DOHH2 (cell line): Measurements from ENCODE around the gene S100PBP.

Experiments
- H3F3A ChIP-seq: fragments of 200-600 bp; sonication (generic), shearing (Covaris generic); 2 replicates; pipeline ENCODE4 v1.6.0; 2016; ENCODE audit warnings: antibody characterized with exemption, mild to moderate bottlenecking; ENCODE audit not compliant: control insufficient read depth, insufficient read depth
- H3K27ac ChIP-seq: fragments of 200-600 bp; sonication (generic); 2 replicates; pipeline ENCODE4 v1.5.1; 2014; ENCODE audit warnings: low read depth, mild to moderate bottlenecking, low read length, moderate library complexity
- H3K27me3 ChIP-seq: fragments of 200-600 bp; sonication (generic); 2 replicates; pipeline ENCODE4 v1.6.1; 2014; ENCODE audit warnings: mild to moderate bottlenecking, low read length, mixed read lengths; ENCODE audit not compliant: control insufficient read depth
- H3K36me3 ChIP-seq: fragments of 200-600 bp; sonication (generic); 2 replicates; pipeline ENCODE4 v1.6.1; 2014; ENCODE audit warnings: mild to moderate bottlenecking, low read length, moderate library complexity, mixed read lengths; ENCODE audit not compliant: control insufficient read depth
- H3K4me1 ChIP-seq: fragments of 200-600 bp; sonication (generic); 2 replicates; pipeline ENCODE4 v1.6.1; 2014; ENCODE audit warnings: mild to moderate bottlenecking, low read length, mixed read lengths; ENCODE audit not compliant: control insufficient read depth
- H3K4me2 ChIP-seq: fragments of 200-600 bp; sonication (generic); 2 replicates; pipeline ENCODE4 v1.6.0; 2014; ENCODE audit warnings: mild to moderate bottlenecking, low read length, moderate library complexity
- H3K4me3 ChIP-seq: fragments of 200-600 bp; sonication (generic); 2 replicates; pipeline ENCODE4 v1.5.1; 2014; ENCODE audit warnings: mild to moderate bottlenecking, low read length, mixed read lengths
- H3K79me2 ChIP-seq: fragments of 200-600 bp; sonication (generic); 2 replicates; pipeline ENCODE4 v1.6.1; 2014; ENCODE audit warnings: mild to moderate bottlenecking, low read length, mixed read lengths; ENCODE audit not compliant: control insufficient read depth
- H3K9me2 ChIP-seq: fragments of 200-600 bp; sonication (generic); replicated peaks from 2 replicates; pipeline ENCODE4 v1.6.1; 2014; ENCODE audit warnings: mild to moderate bottlenecking, low read length, mixed read lengths; ENCODE audit not compliant: control insufficient read depth
- H3K9me3 ChIP-seq: fragments of 200-600 bp; sonication (generic); 2 replicates; pipeline ENCODE4 v1.6.1; 2014; ENCODE audit warnings: antibody characterized with exemption, low read length, mixed read lengths; ENCODE audit not compliant: control insufficient read depth, insufficient read depth
- H4K20me1 ChIP-seq: fragments of 200-600 bp; sonication (generic); 2 replicates; pipeline ENCODE4 v1.6.0; 2014; ENCODE audit warnings: low read depth, mild to moderate bottlenecking, antibody characterized with exemption, low read length, moderate library complexity; ENCODE audit not compliant: control insufficient read depth, insufficient read depth
- CTCF ChIP-seq: fragments of 200-600 bp; sonication (generic); IDR thresholded peaks from one replicate; pipeline ENCODE4 v1.5.1; 2014; ENCODE audit warnings: antibody characterized with exemption, mild to moderate bottlenecking, low read depth, low read length; ENCODE audit not compliant: poor library complexity, severe bottlenecking
- EZH2phosphoT487 ChIP-seq: fragments of 200-600 bp; sonication (generic); IDR thresholded peaks from 2 replicates; pipeline ENCODE4 v1.6.1; 2017; ENCODE audit warnings: borderline replicate concordance, mild to moderate bottlenecking, antibody characterized with exemption, low read length, moderate library complexity, mixed read lengths

Gene S100PBP

GRCh38 chr1:32774464-32774808, 43.0 kb upstream of the S100PBP start:
- no peaks in the 10 kb centered on the region for H3K27me3 ChIP-seq
- H3K9me3 ChIP-seq, result no peaks in the 10 kb centered on the region
- no peaks in the 10 kb centered on the region for H4K20me1 ChIP-seq
- no peaks in the 10 kb centered on the region for H3K9me2 ChIP-seq
- H3K4me2 ChIP-seq, result no peak overlapping the region
- TF ChIP-seq CTCF (no peak), EZH2phosphoT487 (no peak)
- peaks cover 8% of the 10 kb centered on the region; the same call in 1 of the 2 replicates for H3F3A ChIP-seq
- no peaks in the 10 kb centered on the region for H3K79me2 ChIP-seq
- H3K27ac ChIP-seq, result no peak overlapping the region
- H3K36me3 ChIP-seq, result peaks cover 48% of the 10 kb centered on the region
- H3K4me1 ChIP-seq, result peaks cover 6% of the 10 kb centered on the region; the same call in 1 of the 2 replicates
- no peak overlapping the region for H3K4me3 ChIP-seq

GRCh38 chr1:32774950-32775634, 42.4 kb upstream of the S100PBP start:
- H3K27me3 ChIP-seq, result no peaks in the 10 kb centered on the region
- H3F3A ChIP-seq, result peaks cover 8% of the 10 kb centered on the region; the same call in 1 of the 2 replicates
- no peaks in the 10 kb centered on the region for H3K79me2 ChIP-seq
- no peaks in the 10 kb centered on the region for H4K20me1 ChIP-seq
- H3K27ac ChIP-seq, result no peak overlapping the region
- TF ChIP-seq EZH2phosphoT487, result no peak
- no peak for TF ChIP-seq CTCF
- H3K9me3 ChIP-seq, result no peaks in the 10 kb centered on the region
- peaks cover 6% of the 10 kb centered on the region; the same call in 1 of the 2 replicates for H3K4me1 ChIP-seq
- H3K4me3 ChIP-seq, result no peak overlapping the region
- H3K9me2 ChIP-seq, result no peaks in the 10 kb centered on the region
- peaks cover 55% of the 10 kb centered on the region for H3K36me3 ChIP-seq
- no peak overlapping the region for H3K4me2 ChIP-seq

GRCh38 chr1:32775640-32776337, 41.7 kb upstream of the S100PBP start:
- Histone ChIP-seq H4K20me1 (no peaks in the 10 kb centered on the region), H3K4me1 (peaks cover 6% of the 10 kb centered on the region; the same call in 1 of the 2 replicates), H3K4me2 (no peak overlapping the region), H3K9me2 (no peaks in the 10 kb centered on the region), H3K36me3 (peaks cover 62% of the 10 kb centered on the region), H3K27ac (no peak overlapping the region), H3K4me3 (no peak overlapping the region), H3K27me3 (no peaks in the 10 kb centered on the region), H3K9me3 (no peaks in the 10 kb centered on the region), H3K79me2 (no peaks in the 10 kb centered on the region), H3F3A (peaks cover 8% of the 10 kb centered on the region; the same call in 1 of the 2 replicates)
- no peak for TF ChIP-seq EZH2phosphoT487
- TF ChIP-seq CTCF, result no peak
